ENCODE data around the gene GP5.
A peak's percentile ranks its signal among the peaks of the same experiment; 100 is the strongest.

GP5 gene

GRCh38 chr3:194396859-194397756 lies 2.0 kb downstream of the GP5 start:
- peak; percentile 16 for DNase-seq

GRCh38 chr3:194396539-194396858 lies 2.6 kb downstream of the GP5 start:
- no peak for DNase-seq

DNA sequence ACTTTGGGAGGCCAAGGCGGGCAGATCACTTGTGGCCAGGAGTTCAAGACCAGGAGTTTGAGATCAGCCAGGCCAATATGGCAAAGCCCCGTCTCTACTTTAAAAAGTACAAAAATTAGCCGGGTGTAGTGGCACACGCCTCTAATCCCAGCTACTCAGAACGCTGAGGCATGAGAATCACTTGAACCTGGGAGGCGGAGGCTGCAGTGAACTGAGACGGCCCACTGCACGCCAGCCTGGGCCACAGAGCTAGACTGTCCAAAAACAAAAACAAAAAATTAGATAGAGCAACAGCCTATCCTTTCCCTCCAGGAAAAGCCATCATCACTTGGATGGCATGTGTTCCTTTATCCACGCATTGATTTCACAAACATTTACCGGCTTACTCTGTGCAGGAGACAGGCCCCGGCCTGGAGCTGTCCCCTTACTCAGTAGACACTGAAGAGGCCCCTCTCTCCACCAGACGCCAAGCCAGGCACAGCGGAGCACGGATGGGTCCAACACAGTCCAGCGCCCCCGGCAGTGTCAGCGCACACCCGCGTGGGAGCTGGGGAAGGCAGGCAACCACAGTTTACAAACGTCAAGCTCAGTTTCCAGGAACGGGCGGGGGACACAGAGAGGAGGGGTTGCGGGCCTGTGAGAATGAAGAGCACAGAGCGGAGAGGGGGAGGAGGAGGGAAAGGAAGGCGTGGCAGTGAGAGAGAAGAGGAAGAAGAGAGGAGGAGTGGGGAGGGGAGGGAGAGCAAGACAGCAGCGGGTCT lies 3.1 kb downstream of the GP5 start:
- DNase-seq, result peak; percentile 56

- no peak for DNase-seq
Observed at GRCh38 chr3:194395212-194395611, 3.9 kb downstream of the GP5 start.

- no peak for DNase-seq
Observed at GRCh38 chr3:194392576-194392975, 6.5 kb downstream of the GP5 start.

DNA sequence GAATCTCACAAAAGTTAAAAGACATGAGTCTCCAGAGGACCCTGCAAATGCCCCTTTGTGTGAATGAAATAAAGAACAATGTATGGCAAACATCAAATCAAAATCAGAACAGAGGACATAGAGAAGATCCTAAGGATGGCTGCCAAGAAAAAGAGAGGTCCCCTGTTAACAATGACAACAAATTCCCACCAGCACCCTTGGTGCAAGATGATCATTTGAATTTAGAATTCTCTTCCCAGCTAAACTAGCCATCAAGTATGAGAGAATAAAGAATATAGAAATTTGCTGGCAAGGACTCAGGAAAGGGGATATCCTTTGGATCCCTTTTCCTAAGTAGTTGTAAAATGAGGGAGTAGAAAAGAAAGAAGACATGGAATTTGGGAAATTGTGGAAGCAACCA lies 8.2 kb downstream of the GP5 start:
- DNase-seq, result no peak

- DNase-seq, result no peak
Observed at GRCh38 chr3:194389269-194389668, 9.8 kb downstream of the GP5 start.

- no peak for DNase-seq
Observed at GRCh38 chr3:194387926-194388418, 11.1 kb downstream of the GP5 start.

GRCh38 chr3:194387276-194387675 lies 11.8 kb downstream of the GP5 start:
- no peak for DNase-seq

- no peak for DNase-seq
Observed at GRCh38 chr3:194386648-194387047, 12.4 kb downstream of the GP5 start.

DNA sequence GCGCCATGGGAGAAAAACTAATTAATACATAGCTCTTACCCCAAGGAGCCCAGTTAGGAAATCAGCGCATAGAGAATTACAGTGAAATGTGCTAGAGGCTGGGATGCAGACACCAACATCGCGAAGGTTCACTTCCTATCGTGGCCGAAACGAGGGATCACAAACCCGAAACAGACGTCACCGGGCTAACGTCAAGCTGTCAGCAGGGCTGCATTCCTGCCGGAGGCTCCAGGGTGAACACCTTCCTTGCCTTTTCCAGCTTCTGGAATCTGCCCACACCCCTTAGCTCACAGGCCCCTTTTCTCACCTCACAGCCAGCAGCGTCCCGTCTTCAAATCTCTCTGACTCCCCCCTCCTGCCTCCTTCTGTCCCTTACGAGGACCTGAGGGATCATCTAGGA lies 13.0 kb downstream of the GP5 start:
- DNase-seq, result no peak

DNA sequence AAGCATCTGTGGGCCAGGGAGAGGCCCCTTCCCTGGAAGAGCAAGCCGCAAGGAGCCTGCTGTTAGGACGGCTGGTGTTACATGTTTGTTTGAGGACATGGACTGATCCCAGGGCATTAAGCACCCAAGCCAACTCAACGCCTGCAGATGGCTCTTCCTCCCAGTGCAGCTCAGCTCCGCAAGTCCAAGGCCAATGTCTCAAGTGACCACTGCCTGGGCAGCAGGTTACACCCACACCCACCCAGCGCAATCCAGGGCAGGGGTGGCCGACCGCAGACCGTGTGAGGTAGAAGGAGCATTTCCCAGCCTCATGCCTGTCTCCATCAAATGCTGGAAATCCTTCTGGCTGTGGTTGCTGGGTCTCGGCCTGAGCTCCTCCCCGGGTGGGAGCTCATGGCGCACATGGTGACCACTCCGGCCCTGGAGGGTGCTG lies 14.5 kb downstream of the GP5 start:
- DNase-seq, result no peak

- no peak for DNase-seq
Observed at GRCh38 chr3:194384156-194384555, 14.9 kb downstream of the GP5 start.

DNA sequence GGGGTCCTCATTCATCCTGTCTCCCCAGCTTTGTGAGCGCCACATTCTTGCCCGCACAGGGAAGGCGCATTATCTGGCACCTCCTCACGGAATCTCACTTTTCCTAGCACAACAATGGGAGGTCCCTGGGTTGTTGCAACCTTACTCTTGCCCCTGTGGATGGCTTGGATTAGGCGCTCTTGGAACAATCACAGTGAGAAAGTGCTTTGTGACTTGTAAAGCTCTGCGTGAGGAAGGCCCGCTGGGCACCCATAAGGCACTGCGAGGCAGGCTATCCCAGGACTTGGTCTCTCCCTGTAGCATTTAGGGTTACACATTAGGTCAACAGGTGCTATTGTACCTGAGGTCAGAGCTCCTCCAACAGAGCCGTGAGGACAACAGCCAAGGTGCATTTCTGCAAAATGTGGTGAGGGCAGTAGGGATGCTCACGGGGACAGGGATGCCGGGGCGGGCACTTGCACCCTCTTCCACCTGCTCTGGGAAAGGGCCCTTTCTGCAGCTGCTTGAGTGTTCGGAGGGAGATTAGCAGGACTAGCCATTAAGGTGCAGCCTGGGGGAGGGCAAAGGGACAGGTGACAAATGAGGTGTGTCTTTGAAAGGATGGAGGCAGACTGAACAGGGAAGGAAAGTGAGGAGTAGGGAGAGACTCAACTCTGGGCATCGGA lies 15.7 kb downstream of the GP5 start:
- DNase-seq, result no peak

GRCh38 chr3:194382892-194383223 lies 16.2 kb downstream of the GP5 start:
- no peak for DNase-seq

DNA sequence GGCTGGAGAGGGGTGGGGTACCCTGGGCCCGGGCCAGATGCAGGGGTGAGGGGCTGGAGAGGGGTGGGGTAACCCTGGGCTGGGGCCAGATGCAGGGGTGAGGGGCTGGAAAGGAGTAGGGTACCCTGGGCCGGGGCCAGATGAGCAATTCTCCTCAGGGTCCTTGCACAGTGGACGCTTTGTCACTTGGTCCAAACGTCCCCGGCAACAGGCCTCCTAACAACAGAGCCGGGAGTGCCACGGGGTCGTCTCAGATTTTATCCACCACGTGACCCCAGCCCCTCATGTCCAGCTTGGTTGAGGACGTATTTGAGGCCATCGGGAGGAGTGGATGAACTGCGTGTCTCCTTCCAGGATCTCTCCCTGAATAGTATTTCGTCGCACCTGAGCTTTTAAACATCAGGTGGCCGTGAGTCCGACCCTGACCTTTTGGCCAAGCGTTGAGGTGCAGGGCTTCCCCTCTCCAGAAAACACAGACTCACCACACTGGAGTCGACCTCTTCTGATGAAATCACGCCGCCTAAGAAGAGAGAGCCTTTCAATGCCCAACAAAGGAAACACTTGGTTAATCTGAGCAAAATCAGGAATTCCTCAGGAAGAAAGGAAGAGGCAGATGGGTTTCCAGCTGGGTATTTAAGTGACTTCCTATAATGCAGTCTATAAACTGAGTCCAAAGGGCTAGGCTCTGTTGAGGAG lies 16.7 kb downstream of the GP5 start:
- no peak for DNase-seq

- DNase-seq, result no peak
Observed at GRCh38 chr3:194381460-194381875, 17.6 kb downstream of the GP5 start.

DNA sequence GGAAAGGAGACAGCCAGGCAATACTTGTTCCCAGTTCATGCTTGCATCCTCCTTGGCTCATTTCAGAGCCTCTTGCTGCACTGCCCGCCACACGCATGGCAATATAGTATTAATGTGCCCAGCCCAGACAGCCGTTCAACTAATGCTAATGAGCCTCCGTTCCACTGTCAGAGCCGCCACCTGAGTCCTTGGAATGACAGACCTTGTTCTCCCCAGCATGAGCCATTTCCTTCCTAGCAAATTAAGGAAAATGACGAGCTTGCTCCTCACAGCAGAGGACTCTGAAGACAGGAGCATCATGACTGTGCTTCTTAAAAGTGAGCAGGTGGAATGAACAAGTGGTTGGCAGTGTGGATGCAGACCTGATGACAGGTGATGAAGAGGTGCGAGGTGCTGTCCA lies 18.7 kb downstream of the GP5 start:
- DNase-seq, result no peak

DNA sequence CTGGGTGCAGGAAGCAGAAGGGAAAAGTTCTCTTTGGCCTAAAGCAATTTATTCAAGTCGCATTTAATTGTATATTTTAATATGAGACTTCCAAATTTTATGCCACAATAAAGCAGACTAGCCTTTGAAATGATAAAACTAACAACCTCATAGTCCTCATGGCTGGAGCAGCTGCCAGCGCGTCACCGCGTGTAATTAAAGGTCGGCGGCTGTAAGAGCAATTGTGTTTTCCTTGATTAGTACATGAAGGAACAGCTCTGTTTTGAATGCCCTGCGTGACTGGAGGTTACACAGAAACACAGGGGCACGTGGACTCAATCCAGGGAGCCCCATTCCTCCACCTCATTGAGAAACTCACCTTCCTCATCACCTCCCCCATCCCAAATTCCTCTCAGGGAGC lies 19.4 kb downstream of the GP5 start:
- DNase-seq, result no peak

- DNase-seq, result no peak
Observed at GRCh38 chr3:194379231-194379630, 19.8 kb downstream of the GP5 start.

GRCh38 chr3:194377708-194378107 lies 21.4 kb downstream of the GP5 start:
- DNase-seq, result no peak

DNA sequence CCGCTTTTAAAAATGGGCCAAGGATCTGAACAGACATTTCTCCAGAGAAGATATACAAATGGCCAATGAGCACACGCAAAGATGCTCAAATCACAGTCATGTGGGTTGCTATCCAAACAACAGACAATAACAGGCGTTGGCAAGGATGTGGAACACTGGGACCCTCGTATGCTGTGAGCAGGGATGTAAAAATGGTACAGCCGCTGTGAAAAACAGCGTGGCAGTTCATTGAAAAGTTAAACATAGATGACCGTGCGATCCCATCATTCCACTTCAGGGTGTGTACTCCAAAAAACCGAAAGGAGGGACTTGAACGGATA lies 22.9 kb downstream of the GP5 start:
- no peak for DNase-seq
